ENCODE data around the gene PTCD2. TPM values are rescaled to one million over a fixed set of nuclear protein-coding genes. Genes with fewer than 3 reads are reported as not detected.

The PTCD2 gene
- total RNA-seq, 2 experiments from 2014 or later: 7.8 to 8.1 TPM

Other genes with a start within 250 kb of the PTCD2 start
- under 1 TPM in 1 of 2 experiments, not detected in 1; 0.06 TPM for gene MAP1B, start 212.9 kb upstream of the PTCD2 start, total RNA-seq
- 10 to 100 TPM; 49.2 to 63.4 TPM for gene MRPS27, start 133 bp upstream of the PTCD2 start, total RNA-seq
- not detected for gene ZNF366, start 187.0 kb downstream of the PTCD2 start, total RNA-seq